ENCODE data around the gene COL17A1. TPM values are rescaled to one million over a fixed set of nuclear protein-coding genes. Genes with fewer than 3 reads are reported as not detected.

Gene COL17A1
- total RNA-seq, 1 experiment from 2014 or later: not detected

- H3K9me3 ChIP-seq (ENCODE audit: low read depth, low read length, poor library complexity, severe bottlenecking): peaks cover 5% of the 10 kb centered on the region
- BruUV-seq (replicated peaks): no TSS peak
- H3K27ac ChIP-seq (ENCODE audit: low read depth, low read length, poor library complexity, severe bottlenecking): no peak overlapping the region
- no peak for DNase-seq (ENCODE audit: low spot score)
- H3K27me3 ChIP-seq (replicated peaks; ENCODE audit: insufficient read depth, low read depth, low read length, poor library complexity): no peaks in the 10 kb centered on the region
- no peak for TF ChIP-seq EZH2 (IDR thresholded peaks at IDR 0.05; ENCODE audit: borderline replicate concordance, low read depth, low read length, poor library complexity, severe bottlenecking)
- TF ChIP-seq CTCF (conservative IDR thresholded peaks at IDR 0.05; ENCODE audit: low read depth, low read length): no peak
- intact Hi-C loops (cut with micrococcal nuclease; ENCODE audit: unreplicated experiment): no loop called here
- H3K4me1 ChIP-seq (ENCODE audit: insufficient read depth, low read length, poor library complexity, severe bottlenecking): no peaks in the 10 kb centered on the region
- POLR2A ChIA-PET (ENCODE audit: low non-redundant PET): no interaction called here
- CTCF ChIA-PET: no interaction called here
- no peaks in the 10 kb centered on the region for H3K36me3 ChIP-seq (ENCODE audit: insufficient read depth, low read length, poor library complexity, severe bottlenecking)
- no peak overlapping the region for H3K4me3 ChIP-seq (ENCODE audit: low read depth, low read length, poor library complexity, severe bottlenecking)
Measured at GRCh38 chr10:104096692-104097091, 11.0 kb upstream of the COL17A1 start.

- no peak for TF ChIP-seq EZH2 (IDR thresholded peaks at IDR 0.05; ENCODE audit: borderline replicate concordance, low read depth, low read length, poor library complexity, severe bottlenecking)
- TF ChIP-seq CTCF (conservative IDR thresholded peaks at IDR 0.05; ENCODE audit: low read depth, low read length): no peak
- H3K4me1 ChIP-seq (ENCODE audit: insufficient read depth, low read length, poor library complexity, severe bottlenecking): no peaks in the 10 kb centered on the region
- no peak overlapping the region for H3K27ac ChIP-seq (ENCODE audit: low read depth, low read length, poor library complexity, severe bottlenecking)
- BruUV-seq (replicated peaks): no TSS peak
- H3K27me3 ChIP-seq (replicated peaks; ENCODE audit: insufficient read depth, low read depth, low read length, poor library complexity): no peaks in the 10 kb centered on the region
- H3K9me3 ChIP-seq (ENCODE audit: low read depth, low read length, poor library complexity, severe bottlenecking): peaks cover 5% of the 10 kb centered on the region
- intact Hi-C loops (cut with micrococcal nuclease; ENCODE audit: unreplicated experiment): no loop called here
- ChIA-PET CTCF (no interaction called here), POLR2A (ENCODE audit: low non-redundant PET) (no interaction called here)
- DNase-seq (ENCODE audit: low spot score): no peak
- H3K36me3 ChIP-seq (ENCODE audit: insufficient read depth, low read length, poor library complexity, severe bottlenecking): no peaks in the 10 kb centered on the region
- no peak overlapping the region for H3K4me3 ChIP-seq (ENCODE audit: low read depth, low read length, poor library complexity, severe bottlenecking)
Measured at GRCh38 chr10:104092749-104093148, 7.1 kb upstream of the COL17A1 start.

DNA sequence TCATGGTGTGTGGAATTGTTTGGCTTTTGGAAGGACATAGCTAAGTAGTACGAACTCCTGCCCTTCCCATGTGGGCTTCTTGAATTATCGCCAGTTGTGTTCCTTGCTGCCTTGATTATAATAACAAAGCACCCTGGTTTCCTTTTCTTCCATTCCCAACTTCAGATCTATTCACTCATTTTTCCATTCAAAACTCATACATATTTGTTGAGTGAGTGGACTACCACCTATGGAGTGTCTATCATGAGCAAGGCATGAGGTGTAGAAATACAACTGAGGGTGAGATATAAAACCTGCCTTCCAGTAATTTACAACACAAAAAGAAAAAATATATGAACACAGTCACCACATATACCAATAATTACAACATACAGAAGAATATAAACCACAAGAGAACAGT lies 4.9 kb upstream of the COL17A1 start:
- no peak overlapping the region for H3K27ac ChIP-seq (ENCODE audit: low read depth, low read length, poor library complexity, severe bottlenecking)
- BruUV-seq (replicated peaks): no TSS peak
- no peaks in the 10 kb centered on the region for H3K27me3 ChIP-seq (replicated peaks; ENCODE audit: insufficient read depth, low read depth, low read length, poor library complexity)
- no peaks in the 10 kb centered on the region for H3K4me1 ChIP-seq (ENCODE audit: insufficient read depth, low read length, poor library complexity, severe bottlenecking)
- CTCF ChIA-PET: no interaction called here
- POLR2A ChIA-PET (ENCODE audit: low non-redundant PET): no interaction called here
- H3K4me3 ChIP-seq (ENCODE audit: low read depth, low read length, poor library complexity, severe bottlenecking): no peak overlapping the region
- intact Hi-C loops (cut with micrococcal nuclease; ENCODE audit: unreplicated experiment): no loop called here
- no peaks in the 10 kb centered on the region for H3K36me3 ChIP-seq (ENCODE audit: insufficient read depth, low read length, poor library complexity, severe bottlenecking)
- no peak for TF ChIP-seq EZH2 (IDR thresholded peaks at IDR 0.05; ENCODE audit: borderline replicate concordance, low read depth, low read length, poor library complexity, severe bottlenecking)
- DNase-seq (ENCODE audit: low spot score): peak; percentile 3
- H3K9me3 ChIP-seq (ENCODE audit: low read depth, low read length, poor library complexity, severe bottlenecking): no peaks in the 10 kb centered on the region

- Histone ChIP-seq H3K36me3 (ENCODE audit: insufficient read depth, low read length, poor library complexity, severe bottlenecking) (no peaks in the 10 kb centered on the region), H3K4me3 (ENCODE audit: low read depth, low read length, poor library complexity, severe bottlenecking) (no peak overlapping the region), H3K27me3 (replicated peaks; ENCODE audit: insufficient read depth, low read depth, low read length, poor library complexity) (no peaks in the 10 kb centered on the region), H3K27ac (ENCODE audit: low read depth, low read length, poor library complexity, severe bottlenecking) (no peak overlapping the region), H3K4me1 (ENCODE audit: insufficient read depth, low read length, poor library complexity, severe bottlenecking) (no peaks in the 10 kb centered on the region), H3K9me3 (ENCODE audit: low read depth, low read length, poor library complexity, severe bottlenecking) (no peaks in the 10 kb centered on the region)
- CTCF ChIA-PET: no interaction called here
- no TSS peak for BruUV-seq (replicated peaks)
- POLR2A ChIA-PET (ENCODE audit: low non-redundant PET): no interaction called here
- DNase-seq (ENCODE audit: low spot score): no peak
- no peak for TF ChIP-seq EZH2 (IDR thresholded peaks at IDR 0.05; ENCODE audit: borderline replicate concordance, low read depth, low read length, poor library complexity, severe bottlenecking)
- TF ChIP-seq CTCF (conservative IDR thresholded peaks at IDR 0.05; ENCODE audit: low read depth, low read length): no peak
- intact Hi-C loops (cut with micrococcal nuclease; ENCODE audit: unreplicated experiment): no loop called here
Measured at GRCh38 chr10:104089621-104090020, 3.9 kb upstream of the COL17A1 start.
